ENCODE results near the gene ICA1L.

DNA sequence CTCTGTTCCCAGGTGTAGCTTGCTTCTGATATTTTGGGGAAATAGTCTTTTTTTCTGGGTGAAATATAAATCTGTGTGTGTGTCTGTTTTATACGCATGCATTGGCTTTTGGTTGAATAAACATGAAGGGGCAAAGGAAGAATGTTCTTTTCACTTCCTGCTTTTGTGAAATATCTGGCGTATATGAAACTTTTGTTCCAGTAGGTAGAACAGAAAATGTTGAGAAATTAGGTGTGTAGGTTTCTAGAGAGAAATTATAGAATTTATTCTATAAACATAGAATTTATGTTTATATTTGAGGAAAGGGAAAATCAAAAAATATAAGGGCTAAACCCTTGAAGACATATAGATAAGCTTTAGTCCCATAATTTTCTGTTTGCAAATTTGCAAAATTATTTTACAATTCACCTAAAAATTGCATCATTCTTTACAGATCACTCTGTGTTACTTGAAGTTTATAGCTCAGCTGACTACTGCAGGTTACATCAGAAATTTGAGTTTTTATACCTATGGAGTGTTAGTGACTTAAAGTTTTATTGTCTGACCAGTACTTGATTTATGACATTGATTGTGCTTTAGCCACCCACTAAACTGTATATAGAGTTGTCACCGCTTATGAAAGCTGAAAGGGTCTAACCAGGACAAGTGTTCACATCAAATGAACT lies 120.7 kb downstream of the ICA1L start:
- TF ChIP-seq, protein P1, sequence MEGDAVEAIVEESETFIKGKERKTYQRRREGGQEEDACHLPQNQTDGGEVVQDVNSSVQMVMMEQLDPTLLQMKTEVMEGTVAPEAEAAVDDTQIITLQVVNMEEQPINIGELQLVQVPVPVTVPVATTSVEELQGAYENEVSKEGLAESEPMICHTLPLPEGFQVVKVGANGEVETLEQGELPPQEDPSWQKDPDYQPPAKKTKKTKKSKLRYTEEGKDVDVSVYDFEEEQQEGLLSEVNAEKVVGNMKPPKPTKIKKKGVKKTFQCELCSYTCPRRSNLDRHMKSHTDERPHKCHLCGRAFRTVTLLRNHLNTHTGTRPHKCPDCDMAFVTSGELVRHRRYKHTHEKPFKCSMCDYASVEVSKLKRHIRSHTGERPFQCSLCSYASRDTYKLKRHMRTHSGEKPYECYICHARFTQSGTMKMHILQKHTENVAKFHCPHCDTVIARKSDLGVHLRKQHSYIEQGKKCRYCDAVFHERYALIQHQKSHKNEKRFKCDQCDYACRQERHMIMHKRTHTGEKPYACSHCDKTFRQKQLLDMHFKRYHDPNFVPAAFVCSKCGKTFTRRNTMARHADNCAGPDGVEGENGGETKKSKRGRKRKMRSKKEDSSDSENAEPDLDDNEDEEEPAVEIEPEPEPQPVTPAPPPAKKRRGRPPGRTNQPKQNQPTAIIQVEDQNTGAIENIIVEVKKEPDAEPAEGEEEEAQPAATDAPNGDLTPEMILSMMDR (conservative IDR thresholded peaks at IDR 0.05), result no peak
- no peak for TF ChIP-seq EZH2 (IDR thresholded peaks at IDR 0.05; ENCODE audit: low read depth)

All from PC-9 (cell line).